Prostate gland (tissue), 2 donors: Measurements from ENCODE around the gene GPR4.

Experiments
- CTCF ChIP-seq, 4 experiments: fragments of 200-600 bp in 2 of 4; fragments of 450-650 bp in 2 of 4; sonication (generic) in 2 of 4; IDR thresholded peaks; 1 replicate in 3 of 4; 2 replicates in 1 of 4; pipeline ENCODE4 v1.5.1; 2016 to 2019; ENCODE audit warnings: antibody characterized with exemption in 4 of 4, mild to moderate bottlenecking in 2 of 4, moderate library complexity in 2 of 4
- POLR2A ChIP-seq: fragments of 450-650 bp; IDR thresholded peaks from one replicate; pipeline ENCODE4 v1.6.1; 2016; ENCODE audit warnings: antibody characterized with exemption, mild to moderate bottlenecking
- POLR2AphosphoS5 ChIP-seq: sonication (generic); formaldehyde crosslinking; IDR thresholded peaks from one replicate; pipeline ENCODE4 v1.6.1; 2017; ENCODE audit warnings: antibody characterized with exemption

GRCh38 chr19:45547211-45547770, 54.7 kb downstream of the GPR4 start:
- TF ChIP-seq CTCF (IDR thresholded peaks at IDR 0.05) (no peak), POLR2AphosphoS5 (no peak), POLR2A (no peak)
